AG04449 (cell line): Measurements from ENCODE around the gene OR2B3.

ENCODE experiments used
- CTCF ChIA-PET: fragments of 350-600 bp; formaldehyde crosslinking; extraction: SDS; loops from one replicate; lab custom pipeline; 2021; ENCODE audit warnings: antibody characterized with exemption; lab: Yijun Ruan, JAX
- POLR2A ChIA-PET: fragments of 400-600, 350-600 bp; formaldehyde crosslinking; extraction: SDS; loops from one replicate; lab custom pipeline; 2020; ENCODE audit warnings: antibody characterized with exemption, inconsistent platforms; lab: Yijun Ruan, JAX
- DNase-seq: peaks from one replicate; pipeline ENCODE4 v3.0.0-alpha.2; 2010; ENCODE audit warnings: low read depth, low spot score
- H3K4me3 ChIP-seq: 2 replicates; pipeline ENCODE4 v1.5.1; 2011; ENCODE audit warnings: low read depth, mild to moderate bottlenecking, control low read depth, low read length
- TF ChIP-seq, protein P1 (sequence below): IDR thresholded peaks from one replicate; pipeline ENCODE4 v1.5.1; 2011; ENCODE audit warnings: mild to moderate bottlenecking, moderate library complexity, low read length, control low read depth, inconsistent platforms; ENCODE audit not compliant: insufficient read depth; ENCODE audit errors: missing control alignments

OR2B3 gene

DNA sequence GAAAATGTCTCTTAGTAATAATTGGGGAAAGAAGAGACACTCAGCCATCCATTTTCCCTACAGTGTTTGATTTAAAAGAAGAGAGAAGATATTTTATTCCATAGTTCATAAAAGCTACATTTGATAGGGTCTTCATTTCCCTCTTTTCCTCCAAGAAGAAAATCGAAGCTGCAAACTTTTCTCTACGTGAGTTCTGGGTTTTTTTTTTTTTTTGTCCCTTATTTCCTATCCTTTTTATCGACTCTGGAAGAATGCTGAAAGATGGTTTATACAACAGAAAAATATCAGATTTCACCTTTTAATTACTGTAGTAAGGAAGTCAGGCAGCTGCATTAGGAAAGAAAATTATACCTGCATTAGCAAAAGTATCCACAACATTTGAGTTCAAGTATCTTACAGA, 12.1 kb upstream of the OR2B3 start, which contains the start of gene OR2J1:
OR2J1 (plus strand) TSS at position 301 of the 400 bp plus-strand sequence. CDS start 1,453 bp downstream, outside the sequence.
- TF ChIP-seq, protein P1, sequence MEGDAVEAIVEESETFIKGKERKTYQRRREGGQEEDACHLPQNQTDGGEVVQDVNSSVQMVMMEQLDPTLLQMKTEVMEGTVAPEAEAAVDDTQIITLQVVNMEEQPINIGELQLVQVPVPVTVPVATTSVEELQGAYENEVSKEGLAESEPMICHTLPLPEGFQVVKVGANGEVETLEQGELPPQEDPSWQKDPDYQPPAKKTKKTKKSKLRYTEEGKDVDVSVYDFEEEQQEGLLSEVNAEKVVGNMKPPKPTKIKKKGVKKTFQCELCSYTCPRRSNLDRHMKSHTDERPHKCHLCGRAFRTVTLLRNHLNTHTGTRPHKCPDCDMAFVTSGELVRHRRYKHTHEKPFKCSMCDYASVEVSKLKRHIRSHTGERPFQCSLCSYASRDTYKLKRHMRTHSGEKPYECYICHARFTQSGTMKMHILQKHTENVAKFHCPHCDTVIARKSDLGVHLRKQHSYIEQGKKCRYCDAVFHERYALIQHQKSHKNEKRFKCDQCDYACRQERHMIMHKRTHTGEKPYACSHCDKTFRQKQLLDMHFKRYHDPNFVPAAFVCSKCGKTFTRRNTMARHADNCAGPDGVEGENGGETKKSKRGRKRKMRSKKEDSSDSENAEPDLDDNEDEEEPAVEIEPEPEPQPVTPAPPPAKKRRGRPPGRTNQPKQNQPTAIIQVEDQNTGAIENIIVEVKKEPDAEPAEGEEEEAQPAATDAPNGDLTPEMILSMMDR: no peak
- ChIA-PET CTCF (no interaction called here), POLR2A (no interaction called here)
- DNase-seq: no peak
- H3K4me3 ChIP-seq: no peak within 1 kb of the TSS

DNA sequence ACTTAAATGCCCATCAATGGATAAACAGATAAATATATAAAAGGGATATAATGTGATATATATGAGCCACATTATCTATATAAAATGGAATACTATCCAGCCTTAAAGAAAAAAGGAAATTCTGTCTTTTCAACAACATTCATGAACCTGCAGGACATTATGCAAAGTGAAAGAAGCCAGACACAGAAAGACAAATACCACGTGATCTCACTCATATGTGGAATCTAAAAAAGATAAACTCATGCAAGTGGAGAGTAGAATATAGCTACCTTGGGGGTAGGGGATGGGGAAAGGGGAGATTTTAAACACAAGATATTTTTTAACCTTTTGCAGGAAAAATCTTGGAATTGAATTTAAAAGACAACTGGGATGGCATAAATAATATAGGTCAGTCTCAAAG, 10.7 kb upstream of the OR2B3 start:
- ChIA-PET POLR2A (no interaction called here), CTCF (no interaction called here)
- H3K4me3 ChIP-seq: no peak overlapping the region

GRCh38 chr6:29092957-29093356, 5.8 kb upstream of the OR2B3 start:
- TF ChIP-seq, protein P1: no peak
- ChIA-PET POLR2A (no interaction called here), CTCF (no interaction called here)

More for the DNA sequence above, 10.7 kb upstream of the OR2B3 start:
- DNase-seq: no peak
- TF ChIP-seq, protein P1: no peak

DNA sequence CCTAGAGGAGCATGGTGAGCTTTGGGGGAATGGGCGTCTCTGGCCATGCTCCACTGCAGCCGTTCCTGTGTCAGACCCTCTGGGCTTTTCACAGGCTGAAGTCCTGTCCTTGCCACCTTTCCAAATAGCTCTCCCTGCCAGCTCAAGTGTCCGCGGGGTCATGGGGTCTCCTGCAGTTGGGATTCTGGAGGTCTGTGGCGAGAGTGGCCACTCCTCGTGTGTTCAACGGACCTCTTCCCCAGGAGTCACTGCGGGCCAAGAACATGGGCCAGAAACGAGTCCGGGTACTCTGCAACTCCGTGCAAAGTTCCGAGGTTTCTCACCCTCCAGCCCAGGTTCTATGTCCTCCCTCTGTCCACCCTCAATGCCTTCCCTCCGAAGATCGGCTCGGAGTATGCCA, 4.7 kb downstream of the OR2B3 start:
- POLR2A ChIA-PET: no interaction called here
- TF ChIP-seq, protein P1: no peak
- CTCF ChIA-PET: no interaction called here
- DNase-seq: no peak
- no peak overlapping the region for H3K4me3 ChIP-seq

More at GRCh38 chr6:29092957-29093356, 5.8 kb upstream of the OR2B3 start:
- H3K4me3 ChIP-seq: no peak overlapping the region
- DNase-seq: no peak

DNA sequence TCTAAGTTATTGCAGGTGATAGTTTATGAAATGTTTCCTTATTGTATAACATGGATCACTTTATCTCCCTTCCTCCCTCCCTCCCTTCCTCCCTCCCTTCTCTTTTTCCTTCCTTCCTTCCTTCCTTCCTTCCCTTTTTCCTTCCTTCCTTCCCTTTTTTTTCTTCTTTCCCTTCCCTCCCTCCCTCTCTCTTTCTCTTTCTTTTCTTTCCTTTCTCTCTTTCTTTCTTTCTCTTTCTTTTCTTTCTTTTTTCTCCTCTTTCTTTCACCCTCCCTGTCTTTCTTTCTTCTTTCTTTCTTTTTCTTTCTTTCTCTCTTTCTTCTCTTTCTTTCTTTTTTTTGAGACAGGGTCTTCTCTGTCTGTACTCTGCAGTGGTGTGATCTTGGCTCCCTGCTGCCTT, 5.8 kb downstream of the OR2B3 start:
- ChIA-PET CTCF (no interaction called here), POLR2A (no interaction called here)
- no peak overlapping the region for H3K4me3 ChIP-seq
- DNase-seq: no peak
- TF ChIP-seq, protein P1: no peak

- TF ChIP-seq, protein P1: no peak
- DNase-seq: no peak
- no peak overlapping the region for H3K4me3 ChIP-seq
- POLR2A ChIA-PET: no interaction called here
- CTCF ChIA-PET: no interaction called here
Observed at GRCh38 chr6:29079203-29079602, 7.9 kb downstream of the OR2B3 start.
